ENCODE data around the gene KIF21A. TPM values are rescaled to one million over a fixed set of nuclear protein-coding genes. Genes with fewer than 3 reads are reported as not detected.

Gene KIF21A
- total RNA-seq, 2 experiments from 2014 or later: 1.1 TPM; not detected in 1

DNA sequence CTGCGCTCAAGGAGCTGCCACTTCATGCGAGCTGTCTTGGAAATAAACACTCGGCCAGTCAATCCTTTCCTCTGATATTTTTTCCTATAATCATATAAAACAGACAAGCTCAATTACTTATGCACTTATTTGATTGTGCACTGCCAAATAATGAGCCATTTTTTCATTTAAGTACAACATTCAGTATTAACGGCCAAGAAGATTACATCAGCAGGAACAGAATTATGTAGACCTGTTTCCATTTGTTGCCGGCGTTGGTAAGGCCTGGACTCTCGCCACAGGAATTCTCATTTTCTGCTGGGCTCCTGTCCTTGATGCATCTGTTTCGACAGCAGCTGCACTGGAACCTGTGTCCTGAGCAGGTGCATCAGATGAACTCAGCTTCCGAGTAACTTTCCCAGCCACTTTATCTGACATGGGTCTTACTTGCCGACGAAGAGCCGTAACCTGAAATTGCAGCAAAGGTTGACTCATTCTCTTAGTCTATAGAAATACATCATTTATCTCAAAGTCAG is 110.2 kb downstream of the KIF21A start:
- ChIA-PET POLR2A (no interaction called here), CTCF (ENCODE audit: unreplicated experiment) (no interaction called here)
- Histone ChIP-seq H2AFZ (ENCODE audit: low read length) (no peak overlapping the region), H4K20me1 (ENCODE audit: insufficient read depth, low read length) (no peaks in the 10 kb centered on the region), H3K79me2 (ENCODE audit: insufficient read depth, low read depth, low read length) (no peaks in the 10 kb centered on the region), H3K36me3 (ENCODE audit: insufficient read depth, low read length) (no peaks in the 10 kb centered on the region), H3K9me2 (ENCODE audit: insufficient read depth, low read length) (no peaks in the 10 kb centered on the region), H3K4me3 (ENCODE audit: low read depth, low read length, poor library complexity, severe bottlenecking) (no peak overlapping the region), H3K27ac (ENCODE audit: low read depth, low read length, poor library complexity, severe bottlenecking) (no peak overlapping the region), H3K4me2 (ENCODE audit: low read length) (no peak overlapping the region), H3K4me1 (ENCODE audit: insufficient read depth, low read length, poor library complexity, severe bottlenecking) (no peaks in the 10 kb centered on the region), H3K9me3 (ENCODE audit: low read length) (no peaks in the 10 kb centered on the region)
- DNase-seq (ENCODE audit: low spot score): no peak
- no peak for TF ChIP-seq EZH2phosphoT487 (IDR thresholded peaks at IDR 0.05; ENCODE audit: borderline replicate concordance, low read depth, low read length)
- TF ChIP-seq CTCF (conservative IDR thresholded peaks at IDR 0.05; ENCODE audit: low read length): no peak
- intact Hi-C loops (cut with micrococcal nuclease; ENCODE audit: unreplicated experiment): no loop called here
- BruUV-seq (replicated peaks): no TSS peak

DNA sequence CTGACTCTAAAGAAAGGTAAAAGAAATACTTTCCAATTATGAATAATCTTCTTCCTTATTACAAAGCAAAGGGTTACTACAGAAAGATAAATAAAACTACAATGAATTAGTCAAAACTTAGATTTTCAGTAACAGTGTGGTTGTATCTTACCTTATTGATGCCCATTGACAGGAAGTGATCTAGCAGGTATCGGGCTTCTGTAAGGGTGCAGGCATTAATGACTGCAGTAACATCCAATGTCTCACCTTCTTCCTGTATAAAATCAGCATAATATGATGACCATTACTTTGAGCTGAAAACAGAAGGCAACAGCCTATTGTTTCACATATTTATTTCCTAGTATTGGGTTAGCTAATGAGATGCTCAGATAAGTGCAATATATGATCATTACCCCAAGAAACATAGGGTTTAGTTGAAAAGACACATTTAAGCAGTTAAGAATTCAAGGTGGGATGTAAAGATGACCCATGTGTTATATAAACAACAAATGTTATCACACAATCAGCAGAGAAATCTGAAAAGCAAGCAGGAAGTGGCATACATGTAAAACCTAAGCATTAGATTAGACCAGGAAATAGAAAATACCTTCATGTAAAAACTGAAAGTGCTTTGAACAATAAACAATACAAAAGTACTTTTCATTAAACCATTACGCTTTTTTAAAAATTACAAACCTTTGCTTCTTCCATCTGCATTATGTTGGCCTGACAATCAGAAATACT is 111.2 kb downstream of the KIF21A start:
- no peak overlapping the region for H3K27ac ChIP-seq (ENCODE audit: low read depth, low read length, poor library complexity, severe bottlenecking)
- H3K4me3 ChIP-seq (ENCODE audit: low read depth, low read length, poor library complexity, severe bottlenecking): no peak overlapping the region
- no peak overlapping the region for H3K4me2 ChIP-seq (ENCODE audit: low read length)
- ChIA-PET POLR2A (interaction anchor here (0.5 to 0.6 kb wide), 2 partner anchors 27 to 1486 kb away, joined by 3 to 10 read pairs; no protein-coding TSS in a partner anchor), CTCF (ENCODE audit: unreplicated experiment) (no interaction called here)
- no peaks in the 10 kb centered on the region for H3K9me3 ChIP-seq (ENCODE audit: low read length)
- no peak overlapping the region for H2AFZ ChIP-seq (ENCODE audit: low read length)
- no peaks in the 10 kb centered on the region for H3K36me3 ChIP-seq (ENCODE audit: insufficient read depth, low read length)
- no TSS peak for BruUV-seq (replicated peaks)
- no peaks in the 10 kb centered on the region for H3K79me2 ChIP-seq (ENCODE audit: insufficient read depth, low read depth, low read length)
- no peaks in the 10 kb centered on the region for H4K20me1 ChIP-seq (ENCODE audit: insufficient read depth, low read length)
- no peaks in the 10 kb centered on the region for H3K9me2 ChIP-seq (ENCODE audit: insufficient read depth, low read length)
- intact Hi-C loops (cut with micrococcal nuclease; ENCODE audit: unreplicated experiment): no loop called here
- TF ChIP-seq CTCF (conservative IDR thresholded peaks at IDR 0.05; ENCODE audit: low read length): no peak
- TF ChIP-seq EZH2phosphoT487 (IDR thresholded peaks at IDR 0.05; ENCODE audit: borderline replicate concordance, low read depth, low read length): no peak
- no peak for DNase-seq (ENCODE audit: low spot score)
- no peaks in the 10 kb centered on the region for H3K4me1 ChIP-seq (ENCODE audit: insufficient read depth, low read length, poor library complexity, severe bottlenecking)

DNA sequence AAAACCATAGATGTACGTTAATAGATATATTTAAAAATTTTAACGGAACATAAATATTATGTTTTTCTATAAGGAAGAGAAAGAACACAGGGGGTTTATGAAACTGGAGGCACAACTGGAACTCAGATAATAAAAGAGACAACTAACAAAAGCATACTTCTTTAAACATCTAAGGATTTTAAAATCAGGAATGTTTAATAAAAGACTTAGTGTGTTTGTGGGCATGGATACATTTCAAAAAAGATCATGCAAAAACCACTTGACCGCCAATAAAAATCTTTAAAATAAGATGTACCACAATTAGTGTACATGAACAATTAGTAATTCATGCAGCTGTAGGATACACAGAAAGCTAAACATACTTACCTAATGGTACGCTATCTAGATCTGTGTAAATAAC is 113.0 kb downstream of the KIF21A start:
- Histone ChIP-seq H4K20me1 (ENCODE audit: insufficient read depth, low read length) (no peaks in the 10 kb centered on the region), H3K4me3 (ENCODE audit: low read depth, low read length, poor library complexity, severe bottlenecking) (no peak overlapping the region), H2AFZ (ENCODE audit: low read length) (no peak overlapping the region), H3K9me3 (ENCODE audit: low read length) (no peaks in the 10 kb centered on the region), H3K4me2 (ENCODE audit: low read length) (no peak overlapping the region), H3K4me1 (ENCODE audit: insufficient read depth, low read length, poor library complexity, severe bottlenecking) (no peaks in the 10 kb centered on the region), H3K36me3 (ENCODE audit: insufficient read depth, low read length) (no peaks in the 10 kb centered on the region), H3K9me2 (ENCODE audit: insufficient read depth, low read length) (no peaks in the 10 kb centered on the region), H3K27ac (ENCODE audit: low read depth, low read length, poor library complexity, severe bottlenecking) (no peak overlapping the region), H3K79me2 (ENCODE audit: insufficient read depth, low read depth, low read length) (no peaks in the 10 kb centered on the region)
- TF ChIP-seq CTCF (conservative IDR thresholded peaks at IDR 0.05; ENCODE audit: low read length): no peak
- no peak for TF ChIP-seq EZH2phosphoT487 (IDR thresholded peaks at IDR 0.05; ENCODE audit: borderline replicate concordance, low read depth, low read length)
- no TSS peak for BruUV-seq (replicated peaks)
- ChIA-PET POLR2A (no interaction called here), CTCF (ENCODE audit: unreplicated experiment) (no interaction called here)
- intact Hi-C loops (cut with micrococcal nuclease; ENCODE audit: unreplicated experiment): no loop called here
- no peak for DNase-seq (ENCODE audit: low spot score)

Data from OCI-LY7 (cell line).